WTC11 (cell line): ENCODE data around the gene CD22. TPM values are rescaled to one million over a fixed set of nuclear protein-coding genes. Genes with fewer than 3 reads are reported as not detected.
A peak's percentile ranks its signal among the peaks of the same experiment; 100 is the strongest.

ENCODE experiments used
- ATAC-seq: fragments of 200-7000 bp; cut with Tn5 transposase; 2 replicates; pipeline ENCODE4 v1.10.0; 2021; ENCODE audit warnings: mild to moderate bottlenecking, moderate library complexity
- CTCF ChIA-PET: fragments of 300-600 bp; sonication (Branson Sonifier 250); formaldehyde crosslinking; loops from one replicate; lab custom pipeline; 2021; ENCODE audit warnings: antibody characterized with exemption; lab: Charles Lee
- POLR2A ChIA-PET: fragments of 350-600 bp; sonication (Branson Sonifier 250); formaldehyde crosslinking; loops from one replicate; lab custom pipeline; 2021; ENCODE audit warnings: antibody characterized with exemption; lab: Charles Lee
- DNase-seq: peaks from one replicate; pipeline ENCODE4 v3.0.0; 2021; ENCODE audit warnings: low spot score
- H3K27ac Mint-ChIP-seq: 2 replicates; pipeline ENCODE4 v1.8.0; 2021; ENCODE audit warnings: mixed read lengths
- H3K27me3 Mint-ChIP-seq: 2 replicates; pipeline ENCODE4 v1.8.0; 2021; ENCODE audit warnings: low read depth, mild to moderate bottlenecking, moderate library complexity, mixed read lengths
- H3K36me3 Mint-ChIP-seq: 2 replicates; pipeline ENCODE4 v1.8.0; 2021; ENCODE audit warnings: mixed read lengths
- H3K4me1 Mint-ChIP-seq: 2 replicates; pipeline ENCODE4 v1.8.0; 2022; ENCODE audit warnings: mixed read lengths
- H3K4me3 Mint-ChIP-seq: 2 replicates; pipeline ENCODE4 v1.8.0; 2021; ENCODE audit warnings: mild to moderate bottlenecking, moderate library complexity, mixed read lengths
- H3K9me3 Mint-ChIP-seq: 2 replicates; pipeline ENCODE4 v1.8.0; 2021; ENCODE audit warnings: mixed read lengths
- ARID4B ChIP-seq: sonication (generic); formaldehyde crosslinking; IDR thresholded peaks from 2 replicates; pipeline ENCODE4 v1.8.0; 2023; ENCODE audit warnings: missing genetic modification reagents, mild to moderate bottlenecking, borderline replicate concordance
- CDX4 ChIP-seq: fragments of 250-450 bp; sonication (Bioruptor Pico); IDR thresholded peaks from 2 replicates; pipeline ENCODE4 v1.9.0; 2021; ENCODE audit warnings: moderate library complexity, mild to moderate bottlenecking, inconsistent platforms, borderline replicate concordance
- CTCF ChIP-seq: fragments of 200-600 bp; IDR thresholded peaks from 2 replicates; pipeline ENCODE4 v1.8.0; 2022; ENCODE audit warnings: antibody characterized with exemption
- E2F4 ChIP-seq: sonication (generic); formaldehyde crosslinking; IDR thresholded peaks from 2 replicates; pipeline ENCODE4 v1.8.1; 2022; ENCODE audit warnings: low read depth, mild to moderate bottlenecking, moderate library complexity, missing genetic modification reagents, borderline replicate concordance
- GTF2I ChIP-seq: fragments of 250-450 bp; sonication (Bioruptor Pico); conservative IDR thresholded peaks from 2 replicates; pipeline ENCODE4 v1.4.0; 2021; ENCODE audit warnings: mild to moderate bottlenecking
- HMGA2 ChIP-seq: fragments of 250-450 bp; sonication (Bioruptor Pico); IDR thresholded peaks from 2 replicates; pipeline ENCODE4 v1.4.0; 2021; ENCODE audit warnings: mild to moderate bottlenecking, moderate library complexity
- IRF1 ChIP-seq: sonication (generic); formaldehyde crosslinking; IDR thresholded peaks from 2 replicates; pipeline ENCODE4 v1.8.0; 2023; ENCODE audit warnings: missing genetic modification reagents
- JUN ChIP-seq: sonication (generic); formaldehyde crosslinking; IDR thresholded peaks from 2 replicates; pipeline ENCODE4 v1.8.0; 2023; ENCODE audit warnings: mild to moderate bottlenecking, missing genetic modification reagents
- MAX ChIP-seq: sonication (generic); formaldehyde crosslinking; IDR thresholded peaks from 2 replicates; pipeline ENCODE4 v1.8.0; 2022; ENCODE audit warnings: mild to moderate bottlenecking, missing genetic modification reagents
- NR1H2 ChIP-seq: sonication (generic); formaldehyde crosslinking; IDR thresholded peaks from 2 replicates; pipeline ENCODE4 v1.9.0; 2021; ENCODE audit warnings: mild to moderate bottlenecking, moderate library complexity, missing genetic modification reagents
- SMAD3 ChIP-seq: sonication (generic); formaldehyde crosslinking; IDR thresholded peaks from 2 replicates; pipeline ENCODE4 v1.8.0; 2022; ENCODE audit warnings: missing genetic modification reagents, mild to moderate bottlenecking, borderline replicate concordance
- SP1 ChIP-seq: sonication (generic); formaldehyde crosslinking; conservative IDR thresholded peaks from 2 replicates; pipeline ENCODE4 v1.8.1; 2022; ENCODE audit warnings: missing genetic modification reagents
- STAT6 ChIP-seq: sonication (generic); formaldehyde crosslinking; conservative IDR thresholded peaks from 2 replicates; pipeline ENCODE4 v1.8.1; 2023; ENCODE audit warnings: mild to moderate bottlenecking, low read depth, missing genetic modification reagents, moderate library complexity
- ZNF121 ChIP-seq: sonication (generic); formaldehyde crosslinking; IDR thresholded peaks from 2 replicates; pipeline ENCODE4 v1.8.0; 2023; ENCODE audit warnings: missing genetic modification reagents
- ZNF219 ChIP-seq: sonication (generic); formaldehyde crosslinking; IDR thresholded peaks from 2 replicates; pipeline ENCODE4 v1.8.0; 2023; ENCODE audit warnings: missing genetic modification reagents, mild to moderate bottlenecking, borderline replicate concordance
- ZNF423 ChIP-seq: fragments of 250-450 bp; sonication (Bioruptor Pico); IDR thresholded peaks from 2 replicates; pipeline ENCODE4 v2.1.2; 2022; ENCODE audit warnings: mild to moderate bottlenecking, moderate library complexity
- ZSCAN18 ChIP-seq: fragments of 250-450 bp; sonication (Bioruptor Pico); IDR thresholded peaks from 2 replicates; pipeline ENCODE4 v2.1.2; 2022; ENCODE audit warnings: mild to moderate bottlenecking, moderate library complexity
- total RNA-seq: library from RNA; stranded (reverse); gene quantifications from 3 replicates; pipeline ENCODE4 v1.2.3, GENCODE V29; 2021

CD22 gene
- total RNA-seq, 1 experiment from 2014 or later, result 0.28 TPM

- TF ChIP-seq E2F4 (CRISPR knock-in tag) (no peak), GTF2I (CRISPR knock-in tag) (no peak), MAX (no peak), ZSCAN18 (CRISPR knock-in tag) (no peak)
Measured at GRCh38 chr19:35281303-35281702, 47.7 kb upstream of the CD22 start (continued).

- Mint-ChIP-seq H3K27ac (peak overlapping the region; percentile 34; the same call in 1 of the 2 replicates), H3K4me1 (peaks cover 11% of the 10 kb centered on the region), H3K27me3 (no peaks in the 10 kb centered on the region; the same call in none of the 2 replicates), H3K4me3 (0 out of 2 replicates have a peak overlapping the region, but pooled peaks have one; percentile 2), H3K36me3 (no peaks in the 10 kb centered on the region), H3K9me3 (no peaks in the 10 kb centered on the region)
- TF ChIP-seq ZNF219 (CRISPR knock-in tag), result no peak
- TF ChIP-seq ZNF121 (CRISPR knock-in tag), result no peak
- TF ChIP-seq IRF1 (CRISPR knock-in tag), result no peak
- no peak for TF ChIP-seq SMAD3 (CRISPR knock-in tag)
- TF ChIP-seq SP1, result no peak
- no peak for TF ChIP-seq CDX4 (CRISPR knock-in tag)
- CTCF ChIA-PET, result interaction anchor here (1.6 to 2.0 kb wide), 4 partner anchors 11 to 226 kb away, joined by 4 to 7 read pairs (median 6); partner anchors contain the start of gene USF2
- POLR2A ChIA-PET, result no interaction called here
- ATAC-seq (peak; percentile 11; the same call in 1 of the 2 replicates), DNase-seq (no peak)
Measured at GRCh38 chr19:35284153-35285094, 44.6 kb upstream of the CD22 start.

- H3K4me1 Mint-ChIP-seq, result peaks cover 11% of the 10 kb centered on the region
- ATAC-seq (no peak), DNase-seq (no peak)
- ChIA-PET POLR2A (no interaction called here), CTCF (interaction anchor here (0.6 to 2.0 kb wide), 5 partner anchors 10 to 225 kb away, joined by 3 to 7 read pairs (median 5); partner anchors contain the start of gene USF2)
- no peaks in the 10 kb centered on the region for H3K9me3 Mint-ChIP-seq
- H3K36me3 Mint-ChIP-seq, result no peaks in the 10 kb centered on the region
- H3K27me3 Mint-ChIP-seq, result no peaks in the 10 kb centered on the region; the same call in none of the 2 replicates
- 0 out of 2 replicates have a peak overlapping the region, but pooled peaks have one; percentile 2 for H3K4me3 Mint-ChIP-seq
- peak overlapping the region; percentile 34; the same call in 1 of the 2 replicates for H3K27ac Mint-ChIP-seq
- TF ChIP-seq NR1H2, result no peak
- no peak for TF ChIP-seq HMGA2 (CRISPR knock-in tag)
- no peak for TF ChIP-seq CTCF
- TF ChIP-seq STAT6 (CRISPR knock-in tag), result no peak
- TF ChIP-seq JUN (CRISPR knock-in tag), result no peak
- TF ChIP-seq ZNF423 (CRISPR knock-in tag), result no peak
- no peak for TF ChIP-seq ARID4B
Measured at GRCh38 chr19:35285095-35285449, 43.9 kb upstream of the CD22 start.
